ENCODE results near the gene ARHGAP23. TPM values are rescaled to one million over a fixed set of nuclear protein-coding genes. Genes with fewer than 3 reads are reported as not detected.

Gene ARHGAP23
- total RNA-seq, 2 donors from 2014 or later = 87.1 to 89.2 TPM

- no peak for DNase-seq (ENCODE audit: low spot score)
- Histone ChIP-seq H3K9me3 (no peaks in the 10 kb centered on the region), H3K4me1 (ENCODE audit: control insufficient read depth in 1 of 2, low read depth in 2 of 2) (no peaks in the 10 kb centered on the region), H3K4me3 (no peak overlapping the region), H3K36me3 (no peaks in the 10 kb centered on the region), H3K27me3 (replicated peaks; ENCODE audit: insufficient read depth) (no peaks in the 10 kb centered on the region), H3K27ac (no peak overlapping the region)
- TF ChIP-seq CTCF (IDR thresholded peaks at IDR 0.05) = no peak
- no peak for ATAC-seq (ENCODE audit: insufficient number of reproducible peaks, low FRiP score, low read depth)
These were observed 108.4 kb downstream of the ARHGAP23 start for GRCh38 chr17:38536661-38537060.

GRCh38 chr17:38538906-38539305 lies 110.6 kb downstream of the ARHGAP23 start:
- DNase-seq (ENCODE audit: low spot score) (no peak), ATAC-seq (ENCODE audit: insufficient number of reproducible peaks, low FRiP score, low read depth) (no peak)
- no peaks in the 10 kb centered on the region for H3K4me1 ChIP-seq (ENCODE audit: control insufficient read depth in 1 of 2, low read depth in 2 of 2)
- TF ChIP-seq CTCF (IDR thresholded peaks at IDR 0.05) = no peak
- H3K27me3 ChIP-seq (replicated peaks; ENCODE audit: insufficient read depth) = no peaks in the 10 kb centered on the region
- no peak overlapping the region for H3K4me3 ChIP-seq
- H3K27ac ChIP-seq = no peak overlapping the region
- no peaks in the 10 kb centered on the region for H3K9me3 ChIP-seq
- no peaks in the 10 kb centered on the region for H3K36me3 ChIP-seq

GRCh38 chr17:38539386-38539785 lies 111.1 kb downstream of the ARHGAP23 start:
- TF ChIP-seq CTCF (IDR thresholded peaks at IDR 0.05) = no peak
- H3K4me3 ChIP-seq = no peak overlapping the region
- DNase-seq (ENCODE audit: low spot score) (no peak), ATAC-seq (ENCODE audit: insufficient number of reproducible peaks, low FRiP score, low read depth) (no peak)
- no peaks in the 10 kb centered on the region for H3K36me3 ChIP-seq
- H3K4me1 ChIP-seq (ENCODE audit: control insufficient read depth in 1 of 2, low read depth in 2 of 2) = no peaks in the 10 kb centered on the region
- H3K27me3 ChIP-seq (replicated peaks; ENCODE audit: insufficient read depth) = no peaks in the 10 kb centered on the region
- H3K9me3 ChIP-seq = no peaks in the 10 kb centered on the region
- H3K27ac ChIP-seq = no peak overlapping the region

- Histone ChIP-seq H3K4me3 (no peak overlapping the region), H3K27ac (no peak overlapping the region), H3K27me3 (replicated peaks; ENCODE audit: insufficient read depth) (no peaks in the 10 kb centered on the region), H3K9me3 (no peaks in the 10 kb centered on the region), H3K4me1 (ENCODE audit: control insufficient read depth in 1 of 2, low read depth in 2 of 2) (no peaks in the 10 kb centered on the region), H3K36me3 (no peaks in the 10 kb centered on the region)
- ATAC-seq (ENCODE audit: insufficient number of reproducible peaks, low FRiP score, low read depth) (no peak), DNase-seq (ENCODE audit: low spot score) (no peak)
- no peak for TF ChIP-seq CTCF (IDR thresholded peaks at IDR 0.05)
These were observed 112.3 kb downstream of the ARHGAP23 start for GRCh38 chr17:38540514-38541045.

GRCh38 chr17:38541281-38541680 lies 113.0 kb downstream of the ARHGAP23 start:
- TF ChIP-seq CTCF (IDR thresholded peaks at IDR 0.05) = no peak
- H3K4me3 ChIP-seq = no peak overlapping the region
- DNase-seq (ENCODE audit: low spot score) = no peak
- H3K36me3 ChIP-seq = no peaks in the 10 kb centered on the region
- H3K9me3 ChIP-seq = no peaks in the 10 kb centered on the region
- no peaks in the 10 kb centered on the region for H3K27me3 ChIP-seq (replicated peaks; ENCODE audit: insufficient read depth)
- no peak overlapping the region for H3K27ac ChIP-seq
- ATAC-seq (ENCODE audit: insufficient number of reproducible peaks, low FRiP score, low read depth) = no peak
- H3K4me1 ChIP-seq (ENCODE audit: control insufficient read depth in 1 of 2, low read depth in 2 of 2) = no peaks in the 10 kb centered on the region
